NT2/D1 (cell line): Measurements from ENCODE around the gene CGN.

Source experiments
- SUZ12 ChIP-seq: IDR thresholded peaks from 2 replicates; pipeline ENCODE4 v1.6.1; 2011; ENCODE audit not compliant: insufficient read length, insufficient read depth; ENCODE audit errors: extremely low read depth
- YY1 ChIP-seq: IDR thresholded peaks from 2 replicates; pipeline ENCODE4 v1.6.1; 2011; ENCODE audit not compliant: insufficient read length, insufficient read depth
- ZNF274 ChIP-seq: IDR thresholded peaks from 2 replicates; pipeline ENCODE4 v1.6.1; 2011; ENCODE audit warnings: mild to moderate bottlenecking, low read depth, low read length

DNA sequence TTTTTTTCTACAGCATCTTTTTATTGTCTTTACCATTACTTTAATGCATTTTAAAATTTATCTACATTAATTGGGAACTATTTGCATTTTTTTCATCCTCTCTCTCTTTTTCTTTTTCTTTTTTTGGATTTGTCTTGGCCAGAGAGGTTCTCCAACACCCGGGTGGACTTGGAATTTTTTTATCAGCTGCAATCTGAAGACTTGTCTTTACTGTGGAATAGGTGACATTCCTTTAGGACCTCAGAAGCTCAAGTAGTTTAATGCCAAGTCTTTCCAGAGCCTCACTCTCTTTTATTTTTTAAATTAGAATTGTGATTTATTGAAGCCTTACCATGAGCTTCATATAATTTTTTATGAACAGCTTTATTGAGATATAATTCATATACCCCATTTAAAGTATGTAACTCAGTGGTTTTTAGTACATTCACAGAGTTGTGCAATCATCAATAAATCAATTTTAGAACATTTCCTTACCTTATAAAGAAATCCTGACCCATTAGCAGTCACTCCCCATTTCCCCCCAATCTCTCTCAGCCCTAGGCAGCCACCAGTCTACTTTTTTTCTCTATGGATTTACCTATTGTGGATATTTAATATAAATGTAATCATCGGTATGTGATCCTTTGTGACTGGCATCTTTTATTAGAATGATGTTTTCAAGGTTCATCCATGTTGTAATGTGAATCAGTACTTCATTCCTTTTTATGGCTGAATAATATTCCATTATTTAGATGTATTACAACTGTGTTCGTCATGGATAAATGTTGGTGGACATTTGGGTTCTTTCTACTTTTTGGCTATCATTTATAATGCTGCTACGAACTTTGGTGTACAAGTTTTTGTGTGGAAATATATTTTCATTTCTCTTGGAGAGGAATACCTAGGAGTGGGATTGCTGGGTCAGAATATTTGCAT lies 35.1 kb downstream of the CGN start:
- TF ChIP-seq YY1, result no peak
- TF ChIP-seq ZNF274, result no peak
- no peak for TF ChIP-seq SUZ12
